ENCODE data around the gene KRT6B. TPM values are rescaled to one million over a fixed set of nuclear protein-coding genes. Genes with fewer than 3 reads are reported as not detected.

Gene KRT6B
- total and polyA plus RNA-seq, 2 donors (not counting 3 experiments of a cell fraction or from before 2014, with no cell fraction given), result 0.03 TPM; not detected in 1

DNA sequence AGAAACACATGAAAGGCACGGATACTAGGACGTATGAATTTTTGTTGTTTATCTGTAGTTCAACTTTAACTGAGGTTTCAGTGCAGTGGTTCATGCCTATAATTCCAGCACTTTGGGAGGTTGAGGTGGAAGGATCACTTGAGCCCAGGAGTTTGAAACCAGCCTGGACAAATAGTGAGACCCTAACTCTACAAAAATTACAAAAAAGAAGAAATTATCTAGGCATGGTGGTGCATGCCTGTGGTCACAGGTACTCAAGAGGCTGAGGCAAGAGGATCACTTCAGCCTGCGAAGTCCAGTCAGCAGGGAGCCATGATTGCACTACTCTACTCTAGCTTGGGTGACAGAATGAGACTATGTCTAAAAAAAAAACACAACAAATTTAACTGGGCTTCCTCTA lies 8.0 kb downstream of the KRT6B start:
- H2AFZ ChIP-seq (ENCODE audit: low read depth, low read length), result no peak overlapping the region
- dilution Hi-C loops (cut with MboI; ENCODE audit: extremely low pct_ligation_motif_present, low sequenced_read_pairs) (no loop called here), intact Hi-C loops (cut with micrococcal nuclease) (no loop called here)
- no peaks in the 10 kb centered on the region for H3K9me1 ChIP-seq (replicated peaks; ENCODE audit: control insufficient read depth, extremely low read depth, insufficient read depth, low read length)
- BruUV-seq (replicated peaks), result no TSS peak
- no peaks in the 10 kb centered on the region for H3K9me3 ChIP-seq (replicated peaks; ENCODE audit: control insufficient read depth, insufficient read depth, low read length)
- no peak overlapping the region for H3K27ac ChIP-seq (ENCODE audit: insufficient read depth, low read depth, low read length)
- POLR2A ChIA-PET, result no interaction called here
- H3K9ac ChIP-seq (replicated peaks; ENCODE audit: extremely low read depth, insufficient read depth, low read length), result no peak overlapping the region
- no peak overlapping the region for H3K4me2 ChIP-seq (ENCODE audit: insufficient read depth, low read length)
- CTCF ChIA-PET, result no interaction called here
- TF ChIP-seq EZH2 (IDR thresholded peaks at IDR 0.05; ENCODE audit: borderline replicate concordance, low read depth, low read length, severe bottlenecking) (no peak), POLR2AphosphoS5 (IDR thresholded peaks at IDR 0.05; ENCODE audit: insufficient read depth, low read depth, low read length) (no peak), MYC (IDR thresholded peaks at IDR 0.05; ENCODE audit: low read depth, low read length) (no peak), FOS (IDR thresholded peaks at IDR 0.05; ENCODE audit: borderline replicate concordance, insufficient read depth, low read length) (no peak), GATA2 (IDR thresholded peaks at IDR 0.05; ENCODE audit: insufficient read depth, insufficient read length, low read depth, low read length) (no peak), JUN (IDR thresholded peaks at IDR 0.05; ENCODE audit: borderline replicate concordance, insufficient read depth, insufficient read length, low read depth) (no peak), POLR2A (IDR thresholded peaks at IDR 0.05; ENCODE audit: low read depth, low read length) (no peak)
- TF ChIP-seq, protein P1, sequence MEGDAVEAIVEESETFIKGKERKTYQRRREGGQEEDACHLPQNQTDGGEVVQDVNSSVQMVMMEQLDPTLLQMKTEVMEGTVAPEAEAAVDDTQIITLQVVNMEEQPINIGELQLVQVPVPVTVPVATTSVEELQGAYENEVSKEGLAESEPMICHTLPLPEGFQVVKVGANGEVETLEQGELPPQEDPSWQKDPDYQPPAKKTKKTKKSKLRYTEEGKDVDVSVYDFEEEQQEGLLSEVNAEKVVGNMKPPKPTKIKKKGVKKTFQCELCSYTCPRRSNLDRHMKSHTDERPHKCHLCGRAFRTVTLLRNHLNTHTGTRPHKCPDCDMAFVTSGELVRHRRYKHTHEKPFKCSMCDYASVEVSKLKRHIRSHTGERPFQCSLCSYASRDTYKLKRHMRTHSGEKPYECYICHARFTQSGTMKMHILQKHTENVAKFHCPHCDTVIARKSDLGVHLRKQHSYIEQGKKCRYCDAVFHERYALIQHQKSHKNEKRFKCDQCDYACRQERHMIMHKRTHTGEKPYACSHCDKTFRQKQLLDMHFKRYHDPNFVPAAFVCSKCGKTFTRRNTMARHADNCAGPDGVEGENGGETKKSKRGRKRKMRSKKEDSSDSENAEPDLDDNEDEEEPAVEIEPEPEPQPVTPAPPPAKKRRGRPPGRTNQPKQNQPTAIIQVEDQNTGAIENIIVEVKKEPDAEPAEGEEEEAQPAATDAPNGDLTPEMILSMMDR (IDR thresholded peaks at IDR 0.05; ENCODE audit: extremely low read depth in 1 of 2, insufficient read depth in 1 of 2, low read depth in 1 of 2, low read length in 2 of 2), result no peak
- TF ChIP-seq, protein P2, sequence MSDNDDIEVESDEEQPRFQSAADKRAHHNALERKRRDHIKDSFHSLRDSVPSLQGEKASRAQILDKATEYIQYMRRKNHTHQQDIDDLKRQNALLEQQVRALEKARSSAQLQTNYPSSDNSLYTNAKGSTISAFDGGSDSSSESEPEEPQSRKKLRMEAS (IDR thresholded peaks at IDR 0.05; ENCODE audit: insufficient read depth, insufficient read length), result no peak
- peaks cover 7 to 8% of the 10 kb centered on the region in 2 experiments for H3K27me3 ChIP-seq (ENCODE audit: control insufficient read depth in 2 of 2, insufficient read depth in 2 of 2, low read length in 2 of 2)
- DNase-seq (ENCODE audit: low read depth, low spot score) (no peak), FAIRE-seq (no peak)
- H3K36me3 ChIP-seq (ENCODE audit: control insufficient read depth in 2 of 2, extremely low read depth in 1 of 2, insufficient read depth in 2 of 2, low read length in 2 of 2), result no peaks in the 10 kb centered on the region
- no peaks in the 10 kb centered on the region for H4K20me1 ChIP-seq (replicated peaks; ENCODE audit: control insufficient read depth, extremely low read depth, insufficient read depth, low read length)
- H3K4me3 ChIP-seq (replicated peaks in 1 of 3; ENCODE audit: insufficient read depth in 1 of 3, low read depth in 1 of 3, low read length in 3 of 3), result no peak overlapping the region
- H3K4me1 ChIP-seq (ENCODE audit: control insufficient read depth, extremely low read depth, insufficient read depth, low read length), result no peaks in the 10 kb centered on the region
- H3K79me2 ChIP-seq (ENCODE audit: control insufficient read depth, insufficient read depth, low read length), result no peaks in the 10 kb centered on the region
